DOHH2 (cell line): Measurements from ENCODE around the gene OLFML3.

Experiments used
- CTCF ChIP-seq: fragments of 200-600 bp; sonication (generic); IDR thresholded peaks from one replicate; pipeline ENCODE4 v1.5.1; 2014; ENCODE audit warnings: antibody characterized with exemption, mild to moderate bottlenecking, low read depth, low read length; ENCODE audit not compliant: poor library complexity, severe bottlenecking
- EZH2phosphoT487 ChIP-seq: fragments of 200-600 bp; sonication (generic); IDR thresholded peaks from 2 replicates; pipeline ENCODE4 v1.6.1; 2017; ENCODE audit warnings: borderline replicate concordance, mild to moderate bottlenecking, antibody characterized with exemption, low read length, moderate library complexity, mixed read lengths

DNA sequence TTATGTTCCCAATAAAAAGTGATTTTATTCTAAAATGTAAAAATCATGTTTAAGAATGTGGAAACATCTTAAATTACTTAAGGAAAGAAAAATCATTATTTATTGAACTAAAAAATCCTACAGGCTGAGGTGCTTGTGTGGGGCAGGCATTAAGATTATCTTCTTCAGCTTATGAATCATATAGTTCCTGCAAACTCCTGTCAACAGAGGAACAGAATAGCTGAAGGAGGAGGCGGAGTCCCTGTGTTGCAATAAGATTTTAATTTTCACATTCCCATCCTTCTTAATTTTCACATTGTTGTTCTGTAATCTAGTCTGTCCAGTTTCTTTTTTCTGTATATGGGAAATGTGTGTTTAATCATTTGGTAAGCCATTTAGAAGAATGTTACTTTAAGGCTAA lies 20.6 kb upstream of the OLFML3 start:
- TF ChIP-seq CTCF (no peak), EZH2phosphoT487 (no peak)
